ENCODE results near the gene FOXL2NB. TPM values are rescaled to one million over a fixed set of nuclear protein-coding genes. Genes with fewer than 3 reads are reported as not detected.

FOXL2NB gene
- total RNA-seq, 1 donor from 2014 or later: not detected

- Histone ChIP-seq H3K4me3 (ENCODE audit: low read length in 3 of 3) (no peak overlapping the region), H3K27ac (ENCODE audit: low read depth, low read length) (no peak overlapping the region)
Observed at GRCh38 chr3:138960417-138960852, 13.4 kb downstream of the FOXL2NB start.

GRCh38 chr3:138962854-138963560 is 16.0 kb downstream of the FOXL2NB start:
- H3K4me3 ChIP-seq (ENCODE audit: low read length in 3 of 3): no peak overlapping the region
- H3K27me3 ChIP-seq (ENCODE audit: control insufficient read depth in 3 of 3, insufficient read depth in 3 of 3, low read length in 3 of 3): peaks cover 23 to 34% (median 32%) of the 10 kb centered on the region in 3 donors
- no peak overlapping the region for H3K9ac ChIP-seq (ENCODE audit: low read depth in 1 of 3, low read length in 3 of 3)
- H3K9me3 ChIP-seq (ENCODE audit: control insufficient read depth in 3 of 3, low read length in 3 of 3): peaks cover 0 to 4% (median 3%) of the 10 kb centered on the region in 3 donors
- no peak overlapping the region for H3K27ac ChIP-seq (ENCODE audit: low read depth, low read length)
- H3K36me3 ChIP-seq (ENCODE audit: control insufficient read depth in 3 of 3, insufficient read depth in 3 of 3, low read length in 3 of 3): no peaks in the 10 kb centered on the region
- no peaks in the 10 kb centered on the region for H3K4me1 ChIP-seq (ENCODE audit: control insufficient read depth in 3 of 3, insufficient read depth in 3 of 3, low read length in 3 of 3)

More at GRCh38 chr3:138960417-138960852, 13.4 kb downstream of the FOXL2NB start:
- H3K9ac ChIP-seq (ENCODE audit: low read depth in 1 of 3, low read length in 3 of 3): no peak overlapping the region
- H3K4me1 ChIP-seq (ENCODE audit: control insufficient read depth in 3 of 3, insufficient read depth in 3 of 3, low read length in 3 of 3): no peaks in the 10 kb centered on the region
- H3K27me3 ChIP-seq (ENCODE audit: control insufficient read depth in 3 of 3, insufficient read depth in 3 of 3, low read length in 3 of 3): peaks cover 26 to 45% (median 39%) of the 10 kb centered on the region in 3 donors
- no peaks in the 10 kb centered on the region for H3K36me3 ChIP-seq (ENCODE audit: control insufficient read depth in 3 of 3, insufficient read depth in 3 of 3, low read length in 3 of 3)
- H3K9me3 ChIP-seq (ENCODE audit: control insufficient read depth in 3 of 3, low read length in 3 of 3): peaks cover 0 to 4% (median 3%) of the 10 kb centered on the region in 3 donors

- Histone ChIP-seq H3K27ac (ENCODE audit: low read depth, low read length) (no peak overlapping the region), H3K9me3 (ENCODE audit: control insufficient read depth in 3 of 3, low read length in 3 of 3) (peaks cover 0 to 4% (median 3%) of the 10 kb centered on the region in 3 donors), H3K4me1 (ENCODE audit: control insufficient read depth in 3 of 3, insufficient read depth in 3 of 3, low read length in 3 of 3) (no peaks in the 10 kb centered on the region), H3K27me3 (ENCODE audit: control insufficient read depth in 3 of 3, insufficient read depth in 3 of 3, low read length in 3 of 3) (peaks cover 23 to 33% (median 29%) of the 10 kb centered on the region in 3 donors), H3K36me3 (ENCODE audit: control insufficient read depth in 3 of 3, insufficient read depth in 3 of 3, low read length in 3 of 3) (no peaks in the 10 kb centered on the region), H3K4me3 (ENCODE audit: low read length in 3 of 3) (no peak overlapping the region), H3K9ac (ENCODE audit: low read depth in 1 of 3, low read length in 3 of 3) (no peak overlapping the region)
Observed at GRCh38 chr3:138964264-138964663, 17.2 kb downstream of the FOXL2NB start.

GRCh38 chr3:138964923-138965322 is 17.9 kb downstream of the FOXL2NB start:
- Histone ChIP-seq H3K27me3 (ENCODE audit: control insufficient read depth in 3 of 3, insufficient read depth in 3 of 3, low read length in 3 of 3) (peaks cover 23 to 29% (median 26%) of the 10 kb centered on the region in 3 donors), H3K36me3 (ENCODE audit: control insufficient read depth in 3 of 3, insufficient read depth in 3 of 3, low read length in 3 of 3) (no peaks in the 10 kb centered on the region), H3K9ac (ENCODE audit: low read depth in 1 of 3, low read length in 3 of 3) (no peak overlapping the region), H3K9me3 (ENCODE audit: control insufficient read depth in 3 of 3, low read length in 3 of 3) (peaks cover 0 to 4% (median 3%) of the 10 kb centered on the region in 3 donors), H3K4me3 (ENCODE audit: low read length in 3 of 3) (no peak overlapping the region), H3K4me1 (ENCODE audit: control insufficient read depth in 3 of 3, insufficient read depth in 3 of 3, low read length in 3 of 3) (no peaks in the 10 kb centered on the region), H3K27ac (ENCODE audit: low read depth, low read length) (no peak overlapping the region)

- Histone ChIP-seq H3K27me3 (ENCODE audit: control insufficient read depth in 3 of 3, insufficient read depth in 3 of 3, low read length in 3 of 3) (peaks cover 5 to 8% (median 8%) of the 10 kb centered on the region in 3 donors), H3K4me3 (ENCODE audit: low read length in 3 of 3) (no peak overlapping the region), H3K9ac (ENCODE audit: low read depth in 1 of 3, low read length in 3 of 3) (no peak overlapping the region), H3K4me1 (ENCODE audit: control insufficient read depth in 3 of 3, insufficient read depth in 3 of 3, low read length in 3 of 3) (no peaks in the 10 kb centered on the region), H3K9me3 (ENCODE audit: control insufficient read depth in 3 of 3, low read length in 3 of 3) (no peaks in the 10 kb centered on the region), H3K27ac (ENCODE audit: low read depth, low read length) (no peak overlapping the region), H3K36me3 (ENCODE audit: control insufficient read depth in 3 of 3, insufficient read depth in 3 of 3, low read length in 3 of 3) (no peaks in the 10 kb centered on the region)
Observed at GRCh38 chr3:138971766-138972320, 24.8 kb downstream of the FOXL2NB start.

GRCh38 chr3:138972941-138973340 is 25.9 kb downstream of the FOXL2NB start:
- Histone ChIP-seq H3K4me1 (ENCODE audit: control insufficient read depth in 3 of 3, insufficient read depth in 3 of 3, low read length in 3 of 3) (no peaks in the 10 kb centered on the region), H3K27me3 (ENCODE audit: control insufficient read depth in 3 of 3, insufficient read depth in 3 of 3, low read length in 3 of 3) (peaks cover 5 to 8% (median 8%) of the 10 kb centered on the region in 3 donors), H3K9ac (ENCODE audit: low read depth in 1 of 3, low read length in 3 of 3) (no peak overlapping the region), H3K27ac (ENCODE audit: low read depth, low read length) (no peak overlapping the region), H3K4me3 (ENCODE audit: low read length in 3 of 3) (no peak overlapping the region), H3K36me3 (ENCODE audit: control insufficient read depth in 3 of 3, insufficient read depth in 3 of 3, low read length in 3 of 3) (no peaks in the 10 kb centered on the region), H3K9me3 (ENCODE audit: control insufficient read depth in 3 of 3, low read length in 3 of 3) (no peaks in the 10 kb centered on the region)

- peaks cover 5 to 6% (median 5%) of the 10 kb centered on the region in 3 donors for H3K27me3 ChIP-seq (ENCODE audit: control insufficient read depth in 3 of 3, insufficient read depth in 3 of 3, low read length in 3 of 3)
- no peaks in the 10 kb centered on the region for H3K4me1 ChIP-seq (ENCODE audit: control insufficient read depth in 3 of 3, insufficient read depth in 3 of 3, low read length in 3 of 3)
- no peak overlapping the region for H3K27ac ChIP-seq (ENCODE audit: low read depth, low read length)
- no peak overlapping the region for H3K9ac ChIP-seq (ENCODE audit: low read depth in 1 of 3, low read length in 3 of 3)
- no peaks in the 10 kb centered on the region for H3K9me3 ChIP-seq (ENCODE audit: control insufficient read depth in 3 of 3, low read length in 3 of 3)
- no peaks in the 10 kb centered on the region for H3K36me3 ChIP-seq (ENCODE audit: control insufficient read depth in 3 of 3, insufficient read depth in 3 of 3, low read length in 3 of 3)
- no peak overlapping the region for H3K4me3 ChIP-seq (ENCODE audit: low read length in 3 of 3)
Observed at GRCh38 chr3:138974462-138974861, 27.4 kb downstream of the FOXL2NB start.

- no peak overlapping the region for H3K27ac ChIP-seq (ENCODE audit: low read depth, low read length)
- H3K27me3 ChIP-seq (ENCODE audit: control insufficient read depth in 3 of 3, insufficient read depth in 3 of 3, low read length in 3 of 3): peaks cover 5 to 6% (median 5%) of the 10 kb centered on the region in 3 donors
- no peak overlapping the region for H3K9ac ChIP-seq (ENCODE audit: low read depth in 1 of 3, low read length in 3 of 3)
- H3K4me1 ChIP-seq (ENCODE audit: control insufficient read depth in 3 of 3, insufficient read depth in 3 of 3, low read length in 3 of 3): no peaks in the 10 kb centered on the region
- H3K36me3 ChIP-seq (ENCODE audit: control insufficient read depth in 3 of 3, insufficient read depth in 3 of 3, low read length in 3 of 3): no peaks in the 10 kb centered on the region
- H3K9me3 ChIP-seq (ENCODE audit: control insufficient read depth in 3 of 3, low read length in 3 of 3): no peaks in the 10 kb centered on the region
- no peak overlapping the region for H3K4me3 ChIP-seq (ENCODE audit: low read length in 3 of 3)
Observed at GRCh38 chr3:138975351-138975750, 28.3 kb downstream of the FOXL2NB start.

GRCh38 chr3:138976047-138976446 is 29.0 kb downstream of the FOXL2NB start:
- Histone ChIP-seq H3K4me1 (ENCODE audit: control insufficient read depth in 3 of 3, insufficient read depth in 3 of 3, low read length in 3 of 3) (no peaks in the 10 kb centered on the region), H3K9me3 (ENCODE audit: control insufficient read depth in 3 of 3, low read length in 3 of 3) (no peaks in the 10 kb centered on the region), H3K36me3 (ENCODE audit: control insufficient read depth in 3 of 3, insufficient read depth in 3 of 3, low read length in 3 of 3) (no peaks in the 10 kb centered on the region)

GRCh38 chr3:138984816-138985215 is 37.8 kb downstream of the FOXL2NB start:
- no peak overlapping the region for H3K4me3 ChIP-seq (ENCODE audit: low read length in 3 of 3)
- no peaks in the 10 kb centered on the region for H3K36me3 ChIP-seq (ENCODE audit: control insufficient read depth in 3 of 3, insufficient read depth in 3 of 3, low read length in 3 of 3)
- no peaks in the 10 kb centered on the region for H3K27me3 ChIP-seq (ENCODE audit: control insufficient read depth in 3 of 3, insufficient read depth in 3 of 3, low read length in 3 of 3)
- no peak overlapping the region for H3K27ac ChIP-seq (ENCODE audit: low read depth, low read length)
- H3K9ac ChIP-seq (ENCODE audit: low read depth in 1 of 3, low read length in 3 of 3): no peak overlapping the region
- H3K9me3 ChIP-seq (ENCODE audit: control insufficient read depth in 3 of 3, low read length in 3 of 3): no peaks in the 10 kb centered on the region
- H3K4me1 ChIP-seq (ENCODE audit: control insufficient read depth in 3 of 3, insufficient read depth in 3 of 3, low read length in 3 of 3): no peaks in the 10 kb centered on the region

More at GRCh38 chr3:138976047-138976446, 29.0 kb downstream of the FOXL2NB start:
- H3K27ac ChIP-seq (ENCODE audit: low read depth, low read length): no peak overlapping the region
- no peak overlapping the region for H3K9ac ChIP-seq (ENCODE audit: low read depth in 1 of 3, low read length in 3 of 3)
- peaks cover 0 to 3% (median 0%) of the 10 kb centered on the region in 3 donors for H3K27me3 ChIP-seq (ENCODE audit: control insufficient read depth in 3 of 3, insufficient read depth in 3 of 3, low read length in 3 of 3)
- no peak overlapping the region for H3K4me3 ChIP-seq (ENCODE audit: low read length in 3 of 3)
